NCI-H2107 treated with DMSO at 0.1 percent for 48 hours (cell line): Measurements from ENCODE around the gene SHISAL2A.

ENCODE experiments used
- DNase-seq: peaks from one replicate; lab custom pipeline; 2025; ENCODE audit not compliant: unreplicated experiment; lab: John Stamatoyannopoulos, UW

The SHISAL2A gene

DNA sequence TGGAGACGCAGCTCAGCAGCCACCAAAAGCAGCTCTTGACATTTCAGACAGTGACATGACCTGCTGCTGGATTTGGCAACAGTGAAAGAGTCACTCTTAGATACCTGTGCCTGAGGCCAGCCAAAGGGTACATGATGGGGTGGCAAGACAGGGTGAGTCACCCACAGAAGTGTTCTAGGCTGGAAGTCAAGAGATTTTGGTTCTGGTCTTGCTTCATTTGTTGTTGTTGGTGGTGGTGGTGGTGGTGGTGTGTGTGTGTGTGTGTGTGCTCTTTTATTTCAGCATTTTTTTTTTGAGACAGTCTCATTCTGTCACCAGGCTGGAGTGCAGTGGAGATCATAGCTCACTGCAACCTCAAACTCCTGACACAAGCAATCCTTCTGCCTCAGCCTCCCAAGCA is 25.8 kb downstream of the SHISAL2A start:
- no peak for DNase-seq

DNA sequence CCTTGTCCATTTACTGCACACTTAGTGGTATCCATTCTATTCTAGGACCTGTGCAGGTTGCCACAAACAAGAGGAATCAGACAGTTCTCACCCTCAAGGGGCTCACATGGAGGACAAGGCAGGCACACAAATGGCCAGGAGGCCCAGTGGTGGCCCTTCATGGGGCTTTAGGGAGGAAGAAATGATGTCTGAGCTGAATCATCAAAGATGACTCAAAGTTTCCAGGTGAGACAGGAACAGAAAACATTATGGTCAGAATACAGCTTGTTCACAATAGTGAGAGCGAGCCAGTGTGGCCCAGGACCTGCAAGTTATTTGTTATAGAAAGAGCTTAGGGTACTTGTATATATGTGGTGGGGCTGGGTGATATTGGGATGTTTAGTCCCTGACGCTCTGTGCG is 26.4 kb downstream of the SHISAL2A start:
- no peak for DNase-seq

DNA sequence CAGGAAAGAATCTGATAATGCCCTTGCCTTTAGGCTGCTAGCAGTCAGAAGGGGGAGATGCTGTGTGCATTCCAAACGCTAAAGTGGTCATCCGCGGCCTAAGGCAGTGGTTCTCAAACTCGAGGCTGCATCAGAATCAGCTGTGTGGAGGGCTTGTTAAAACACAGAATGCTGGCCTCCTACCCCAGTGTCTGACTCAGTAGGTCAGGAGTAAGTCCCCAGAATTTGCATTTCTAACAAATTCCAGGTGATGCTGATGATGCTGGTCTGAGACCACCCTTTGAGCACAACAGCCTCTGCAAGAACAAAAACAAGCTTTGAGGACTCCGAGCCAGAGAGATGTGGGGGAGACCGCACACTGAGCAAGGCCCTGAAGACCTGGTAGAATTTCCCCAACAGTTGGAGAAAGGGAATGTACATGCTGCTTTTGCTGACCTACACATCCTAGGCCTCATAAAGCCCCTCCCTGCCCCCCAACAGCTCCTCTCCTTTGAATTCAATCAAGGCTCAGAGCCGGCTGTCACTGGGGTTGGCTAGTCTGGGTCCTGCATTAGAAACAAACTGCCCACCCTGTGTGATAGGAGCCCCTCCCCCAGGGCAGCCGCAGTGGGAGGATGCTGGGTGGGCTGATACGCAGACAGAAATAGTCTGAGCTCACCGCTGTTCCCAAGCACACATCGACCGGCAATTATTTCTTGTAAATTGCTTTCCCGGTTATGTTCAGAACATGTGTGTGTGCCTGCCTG is 27.1 kb downstream of the SHISAL2A start:
- DNase-seq: no peak

DNA sequence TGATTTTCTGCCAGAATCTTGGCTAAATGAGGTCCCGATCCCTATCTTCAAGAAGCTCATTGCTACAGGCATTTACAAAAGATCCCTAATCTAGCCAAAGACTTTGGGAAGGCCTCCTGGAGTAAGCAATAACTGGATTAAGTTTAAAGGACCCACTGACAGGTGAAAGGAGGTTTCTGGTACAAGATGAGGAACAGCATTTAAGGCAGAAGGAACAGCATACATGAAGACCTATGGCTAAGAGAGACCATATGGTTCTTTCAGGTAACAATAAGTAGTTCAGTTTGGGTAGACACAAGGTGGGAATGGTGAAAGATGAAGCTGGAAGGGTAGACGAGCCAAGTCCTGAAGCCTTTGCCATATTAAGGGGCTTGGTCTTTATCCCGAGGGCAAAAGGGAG is 27.8 kb downstream of the SHISAL2A start:
- no peak for DNase-seq

DNA sequence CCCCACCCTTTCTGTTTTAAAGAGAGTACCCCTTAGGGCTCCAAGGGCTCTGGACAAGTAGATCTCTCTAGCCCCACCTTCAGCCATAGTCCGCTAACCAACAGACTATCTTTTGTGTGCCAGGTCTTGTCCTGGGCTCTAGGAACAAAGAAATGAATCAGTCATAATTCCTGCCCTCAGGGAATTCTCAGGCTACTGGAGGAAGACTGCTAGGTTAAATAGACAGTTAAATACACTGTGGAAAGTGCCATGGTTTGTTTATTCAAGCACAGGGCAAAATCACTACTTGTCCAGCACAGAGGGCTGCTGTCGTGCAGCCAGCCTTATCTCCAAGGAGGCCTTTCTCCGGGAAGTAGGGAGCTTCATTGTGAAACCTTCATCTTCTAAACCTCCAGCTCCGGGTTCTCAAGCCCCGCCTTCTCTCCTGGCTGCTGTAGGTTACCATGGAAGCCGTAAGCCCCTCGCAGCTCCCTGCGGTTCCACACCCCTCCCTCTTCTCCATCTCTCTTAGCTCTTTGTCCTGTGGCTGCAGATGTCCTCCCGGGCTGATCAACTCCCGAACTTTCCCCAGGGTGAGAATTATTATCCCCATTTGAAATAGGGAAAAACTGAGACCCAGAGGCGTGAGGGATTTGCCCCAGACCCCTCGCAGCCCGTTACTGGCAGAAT is 29.8 kb downstream of the SHISAL2A start:
- no peak for DNase-seq

DNA sequence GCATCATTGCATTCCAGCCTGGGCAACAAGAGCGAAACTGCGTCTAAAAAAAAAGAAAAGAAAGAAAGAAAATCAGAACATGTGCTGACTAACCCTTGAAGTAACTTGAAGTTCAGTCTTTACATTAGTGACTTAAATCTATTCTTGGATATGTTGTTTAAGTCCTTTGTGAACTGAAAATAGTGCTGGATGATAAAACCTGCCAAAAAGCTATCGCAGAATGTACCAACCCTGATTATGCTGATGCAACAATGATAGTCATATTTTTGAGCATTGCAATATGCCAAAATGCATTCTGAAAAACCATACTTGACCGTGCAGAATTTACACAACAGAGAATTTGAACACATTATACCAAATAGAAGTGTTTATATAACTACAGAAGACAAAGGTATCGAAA is 30.7 kb downstream of the SHISAL2A start:
- no peak for DNase-seq

DNA sequence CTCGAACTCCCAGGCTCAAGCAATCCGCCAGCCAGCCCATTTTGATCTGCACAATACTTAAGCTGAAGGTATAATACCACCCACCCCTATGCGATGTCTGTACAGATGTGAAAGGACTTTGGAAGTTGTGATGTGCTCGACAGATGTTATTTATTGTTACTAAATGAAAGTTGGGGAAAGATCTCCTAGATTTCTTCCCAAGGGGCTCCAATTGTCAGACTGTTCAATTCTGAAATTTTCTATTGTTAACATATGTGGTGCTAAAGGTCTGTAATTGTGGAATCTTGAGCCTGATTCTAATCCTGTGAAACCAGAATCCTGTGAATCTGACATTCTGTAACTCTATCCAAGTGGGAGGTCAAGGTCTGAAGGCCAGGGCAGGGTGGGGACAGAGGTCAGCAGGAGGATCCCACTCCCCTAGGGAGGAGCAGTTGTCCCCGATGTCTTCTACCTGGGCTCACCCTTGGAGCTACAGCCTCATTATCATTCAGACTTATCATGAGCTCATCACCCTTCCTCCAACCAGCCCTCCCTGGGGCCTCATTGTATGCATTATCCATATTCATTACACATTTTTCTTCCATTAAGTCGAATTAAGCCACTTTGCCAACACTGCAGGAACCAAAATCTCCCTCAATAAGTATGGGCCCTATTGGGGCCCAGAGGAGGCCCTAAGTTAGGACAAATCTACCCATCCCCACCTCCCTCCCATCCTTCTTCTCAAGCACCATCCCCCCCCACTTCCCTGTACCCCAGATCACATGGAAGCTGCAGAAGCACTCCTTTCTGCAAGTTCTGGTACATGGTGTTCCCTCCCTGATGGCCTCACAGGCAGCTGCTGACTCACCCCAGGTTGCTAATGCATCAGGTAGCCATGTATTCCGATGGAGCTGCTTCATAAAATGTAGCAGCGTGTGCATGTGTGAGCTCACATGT is 32.3 kb downstream of the SHISAL2A start:
- no peak for DNase-seq

DNA sequence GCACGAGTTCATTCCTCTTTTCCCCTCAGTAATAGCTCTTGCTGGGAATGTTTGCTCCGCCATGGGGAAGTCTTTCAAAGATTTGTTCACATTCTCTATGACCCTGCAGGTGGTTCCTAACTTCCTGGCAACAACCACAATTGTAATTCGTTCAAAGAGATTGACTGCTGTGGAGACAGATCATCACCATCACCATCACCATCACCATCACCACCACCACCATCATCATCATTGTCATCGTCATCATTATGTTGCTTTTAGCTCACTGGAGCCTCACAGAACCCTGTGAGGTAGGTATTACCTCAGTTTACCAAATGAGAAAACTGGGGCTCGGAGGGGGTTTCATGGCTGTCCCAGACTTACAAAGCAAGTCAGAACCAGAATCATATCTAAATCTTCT is 34.3 kb downstream of the SHISAL2A start:
- DNase-seq: no peak

DNA sequence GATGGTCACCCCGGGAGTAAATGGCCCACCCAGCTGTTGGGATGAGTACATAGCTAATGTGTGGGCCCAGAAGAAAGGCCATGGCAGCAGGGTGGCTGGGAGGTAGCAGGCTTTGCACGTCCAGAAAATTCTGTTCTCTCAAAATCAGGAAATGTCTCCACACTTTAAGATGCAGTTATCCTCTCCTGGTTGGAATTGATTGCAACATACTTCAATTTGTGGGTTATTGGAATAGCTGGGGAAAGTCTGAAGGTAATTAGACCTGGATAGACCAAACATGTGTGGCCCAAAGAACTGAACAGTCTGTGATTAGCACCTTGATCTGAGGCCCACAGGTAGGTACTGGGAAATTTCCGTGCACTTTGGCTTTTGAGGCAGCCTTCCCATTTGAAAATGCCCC is 35.0 kb downstream of the SHISAL2A start:
- DNase-seq: no peak

DNA sequence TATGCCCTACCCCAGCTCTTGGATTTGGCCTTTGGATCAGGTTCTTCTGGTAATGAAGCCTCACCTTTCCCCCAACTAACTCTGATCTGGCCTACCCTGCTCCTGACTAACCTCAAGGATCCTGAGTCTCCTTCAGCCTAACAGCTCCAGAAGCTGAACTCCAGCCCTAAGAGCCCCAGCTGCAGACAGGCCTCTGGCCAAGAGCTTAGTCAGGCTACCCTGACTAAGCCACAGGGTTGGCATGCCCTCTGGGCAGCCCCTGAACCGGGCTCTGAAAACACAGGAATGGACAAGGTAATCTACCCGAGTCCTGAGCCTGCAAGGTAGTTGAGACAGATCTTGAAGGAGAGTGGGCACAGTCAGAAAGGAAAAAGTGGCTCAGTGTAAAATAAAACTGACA is 35.7 kb downstream of the SHISAL2A start:
- no peak for DNase-seq

DNA sequence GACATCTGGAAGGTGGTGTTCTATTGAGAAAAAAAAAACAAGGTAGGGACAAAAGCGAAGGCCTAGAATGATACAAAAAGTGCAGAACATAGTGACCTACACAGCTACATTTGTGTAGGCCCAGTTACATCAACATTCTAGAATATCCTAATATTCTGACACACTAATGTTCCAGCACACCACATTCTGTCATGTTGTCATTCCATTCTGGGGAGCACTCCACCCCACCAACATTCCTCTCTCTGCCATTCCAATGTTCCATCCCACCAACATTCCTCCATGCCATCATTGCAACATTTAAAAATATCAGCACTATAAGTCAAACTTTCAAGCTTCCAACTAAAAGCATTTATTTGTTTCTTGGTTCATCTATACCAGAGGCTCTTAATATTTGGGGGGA is 36.7 kb downstream of the SHISAL2A start:
- DNase-seq: no peak

DNA sequence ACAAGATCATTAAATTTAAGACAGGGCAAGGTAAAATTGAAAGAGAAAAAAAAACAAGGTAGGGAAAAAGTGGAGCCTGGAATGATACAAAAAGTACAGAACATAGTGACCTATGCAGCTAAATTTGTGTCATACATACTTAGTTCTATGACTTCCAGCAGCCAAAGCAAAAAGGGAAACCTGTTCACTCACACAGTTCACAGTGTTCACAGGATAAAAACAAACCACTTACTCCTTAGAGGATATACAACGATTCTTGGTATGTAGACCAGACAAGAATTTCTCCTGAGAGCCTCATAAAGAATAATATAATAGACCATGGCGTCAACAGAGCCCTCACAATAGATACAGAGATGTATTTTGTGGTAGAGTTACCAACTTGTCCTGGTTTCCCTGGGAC is 37.6 kb downstream of the SHISAL2A start:
- no peak for DNase-seq

DNA sequence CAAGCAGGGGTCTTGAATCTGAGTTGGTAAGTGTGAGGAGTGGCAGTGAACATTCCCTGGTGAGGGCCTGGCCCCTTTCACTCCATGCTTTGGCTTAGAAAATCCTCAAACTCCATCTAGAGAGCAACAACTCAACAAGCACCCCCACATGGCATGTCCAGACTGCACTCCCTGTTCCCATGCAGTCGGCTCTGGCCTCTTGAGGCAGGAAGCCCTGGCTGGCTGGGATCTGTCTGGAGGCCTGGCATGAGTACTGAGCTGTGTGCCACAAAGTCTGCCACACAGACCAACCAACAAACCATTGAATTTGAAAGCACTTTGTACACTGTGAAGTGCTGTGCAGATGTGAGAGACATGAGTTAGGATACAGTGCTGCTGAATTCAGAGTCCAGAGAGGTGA is 40.0 kb downstream of the SHISAL2A start:
- no peak for DNase-seq

DNA sequence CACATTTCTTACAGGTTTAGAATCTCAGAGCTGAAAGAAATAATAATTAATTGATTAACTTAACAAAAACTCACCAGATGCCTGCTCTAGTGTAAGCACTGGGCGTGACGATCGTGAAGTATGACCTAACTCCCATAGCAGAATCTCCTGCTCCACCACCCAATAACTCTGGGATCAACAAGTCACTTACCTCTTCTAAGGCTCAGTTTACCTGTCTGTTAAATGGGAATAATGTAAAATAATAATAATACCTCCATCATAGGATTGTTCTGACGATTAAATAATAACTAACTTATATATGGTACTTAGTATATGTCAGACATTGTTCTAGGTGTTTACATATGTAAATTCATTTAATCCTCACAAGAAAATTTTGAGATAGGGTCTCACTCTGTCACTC is 40.5 kb downstream of the SHISAL2A start:
- no peak for DNase-seq

DNA sequence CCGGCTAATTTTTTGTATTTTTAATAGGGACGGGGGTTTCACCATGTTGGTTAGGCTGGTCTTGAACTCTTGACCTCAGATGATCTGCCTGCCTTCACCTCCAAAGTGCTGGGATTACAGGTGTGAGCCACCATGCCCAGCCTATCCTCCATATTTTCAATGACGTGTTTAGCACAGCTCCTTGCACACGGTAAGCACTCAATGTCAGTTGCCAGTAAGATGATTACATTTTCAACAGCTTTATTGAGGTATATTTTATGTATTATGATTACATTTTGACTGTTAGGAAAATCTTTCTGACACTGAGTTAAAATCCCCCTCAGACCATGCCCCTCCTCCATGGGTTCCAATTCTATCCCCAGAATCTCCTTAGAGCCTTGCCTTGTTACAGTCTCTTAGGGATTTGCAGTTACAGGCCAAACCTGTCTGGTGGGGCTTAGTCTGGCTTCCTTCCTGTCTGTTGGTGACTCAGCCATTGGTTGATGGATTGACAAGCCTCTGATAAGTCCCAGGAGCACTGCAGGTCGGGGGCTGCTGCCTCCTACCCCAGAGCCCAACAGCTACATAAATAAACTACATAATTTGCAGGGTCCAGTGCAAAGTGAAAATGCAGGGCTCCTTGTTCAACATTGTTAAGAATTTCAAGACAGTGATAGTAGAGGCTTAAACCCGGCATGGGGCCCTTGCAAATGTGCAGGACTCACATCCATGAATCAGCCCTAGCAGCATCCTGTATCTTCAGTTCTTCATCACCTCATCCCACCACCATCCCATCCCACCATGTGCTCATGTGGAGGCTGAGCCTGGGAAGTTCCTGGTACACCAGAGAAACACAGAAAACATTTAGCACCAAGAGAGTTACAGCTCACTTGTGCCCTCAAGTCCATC is 41.8 kb downstream of the SHISAL2A start:
- DNase-seq: no peak

DNA sequence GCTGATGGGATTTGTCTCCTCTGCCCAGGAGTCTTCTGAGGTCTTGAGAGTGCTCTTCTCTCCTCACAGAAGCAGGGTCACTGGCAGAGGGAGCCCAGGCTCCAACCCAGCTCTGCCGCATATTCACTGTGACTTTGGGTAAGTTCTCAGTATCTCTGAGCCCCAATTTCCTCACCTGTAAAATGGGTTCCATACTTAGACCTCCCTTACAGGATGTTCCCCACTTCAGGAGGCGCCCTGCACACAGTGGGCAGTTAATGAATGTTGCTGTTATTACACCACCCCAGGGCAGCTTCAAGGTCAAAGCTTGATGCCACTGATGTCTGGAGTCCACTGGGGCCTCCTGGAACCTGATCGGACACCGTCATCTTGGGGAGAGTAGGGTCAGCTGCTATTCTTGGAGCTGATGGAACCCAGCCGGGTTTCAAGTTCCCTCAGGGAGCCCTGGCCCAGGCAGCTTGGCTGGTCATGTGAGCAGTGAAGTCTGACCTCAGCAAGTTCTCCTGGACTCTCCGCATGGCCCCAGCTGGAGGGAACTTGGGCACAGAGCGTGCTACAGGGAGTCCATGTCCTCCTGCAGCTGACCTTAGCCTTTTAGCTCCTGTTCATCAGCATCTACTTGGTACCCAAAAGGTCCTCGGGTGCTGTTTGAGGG is 43.4 kb downstream of the SHISAL2A start:
- DNase-seq: no peak

DNA sequence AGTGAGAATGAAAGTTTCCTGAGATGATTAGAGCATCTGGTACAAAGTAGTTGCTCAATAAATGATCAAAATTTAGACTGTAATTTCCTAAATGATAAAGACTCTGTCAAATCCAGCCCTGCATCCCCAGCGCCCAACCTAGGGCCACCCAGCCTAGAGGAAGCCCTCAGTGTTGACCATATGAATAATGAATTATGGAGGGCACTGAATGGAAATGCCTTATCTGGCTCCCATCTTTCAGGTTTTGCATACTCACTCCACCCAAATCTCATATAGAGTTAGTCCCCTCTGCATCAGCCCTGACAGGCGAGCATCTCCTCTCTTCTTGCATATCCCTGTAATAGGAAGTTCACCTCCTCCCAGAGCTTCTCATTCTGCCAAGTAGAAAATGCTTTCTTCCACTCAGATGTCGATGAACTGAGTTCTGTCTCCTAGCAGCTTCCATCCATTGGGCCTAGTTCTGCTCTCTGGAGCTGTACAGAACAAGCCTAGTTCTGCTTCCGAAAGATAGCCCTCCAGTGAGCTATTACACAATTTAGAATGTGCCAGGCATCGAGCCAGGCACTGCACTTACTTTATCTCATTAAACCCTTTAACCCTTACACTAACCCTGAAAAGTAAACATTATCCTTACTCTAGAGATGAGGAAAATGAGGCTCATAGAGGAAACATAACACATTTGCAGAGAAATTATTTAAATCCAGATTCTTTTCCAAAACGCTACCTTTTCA is 44.3 kb downstream of the SHISAL2A start:
- no peak for DNase-seq

DNA sequence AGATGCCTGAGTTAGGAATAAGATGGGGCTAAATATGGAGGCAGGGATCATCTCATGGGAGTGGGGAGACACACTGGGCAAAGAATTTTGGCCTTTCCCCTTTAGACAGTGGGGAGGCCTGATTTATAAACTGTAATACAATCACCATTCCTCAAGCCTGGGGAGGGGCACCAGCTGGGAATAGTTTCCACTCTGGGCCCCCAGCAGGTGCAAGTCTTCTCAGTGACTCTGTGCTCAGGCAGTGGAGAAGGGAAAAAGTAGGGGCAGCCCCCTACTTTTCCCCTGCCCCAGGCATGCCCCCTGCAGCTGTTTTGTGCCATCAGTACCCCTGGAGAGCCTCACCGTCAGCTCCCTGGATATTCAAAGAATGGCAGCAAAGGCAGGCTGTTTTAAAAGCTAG is 46.1 kb downstream of the SHISAL2A start:
- no peak for DNase-seq

DNA sequence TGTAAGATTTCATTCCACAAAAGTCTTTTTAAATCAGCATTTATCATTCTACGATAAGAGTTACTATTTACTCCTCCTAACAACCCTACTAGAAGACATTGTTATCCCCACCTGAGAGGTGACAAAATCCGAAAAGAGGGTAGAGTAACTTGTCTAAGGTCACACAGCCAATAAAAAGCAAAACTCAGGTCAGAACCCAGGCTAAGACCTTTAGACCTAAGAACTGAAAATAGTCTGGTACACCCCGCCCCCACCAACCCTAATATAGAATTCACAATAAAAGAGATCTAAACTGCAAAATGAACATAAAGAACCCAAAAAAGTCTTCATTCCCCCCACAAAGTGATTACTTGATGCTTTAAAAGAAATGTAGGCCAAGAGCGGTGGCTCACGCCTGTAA is 46.5 kb downstream of the SHISAL2A start:
- DNase-seq: no peak

DNA sequence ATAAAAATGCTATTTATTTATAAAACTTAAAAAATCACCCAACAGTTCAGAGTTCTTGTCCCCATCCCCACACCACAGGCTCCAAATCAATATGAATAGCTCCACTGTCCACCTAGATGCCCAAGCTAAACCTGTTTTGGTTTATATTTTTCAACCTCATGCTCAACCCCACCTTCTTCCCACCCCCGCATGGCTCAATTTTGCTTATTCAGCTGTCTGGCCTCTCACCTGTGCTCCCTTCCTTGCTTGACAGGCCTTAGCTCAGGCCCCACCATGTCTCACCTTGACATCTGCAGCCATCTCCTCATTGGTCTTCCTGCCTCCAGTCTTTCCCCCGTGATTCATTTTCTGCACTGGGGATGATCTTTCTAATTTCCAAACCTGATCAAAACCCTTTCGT is 47.4 kb downstream of the SHISAL2A start:
- no peak for DNase-seq
